Progenitor cell of endocrine pancreas (in vitro differentiated cells): Measurements from ENCODE around the gene CYFIP2. TPM values are rescaled to one million over a fixed set of nuclear protein-coding genes. Genes with fewer than 3 reads are reported as not detected.

Experiments
- DNase-seq: peaks from one replicate; pipeline ENCODE4 v3.0.0; 2021; ENCODE audit warnings: low spot score; ENCODE audit not compliant: unreplicated experiment
- H3K27ac Mint-ChIP-seq: 2 replicates; pipeline ENCODE4 v1.8.0; 2021; ENCODE audit warnings: mild to moderate bottlenecking, moderate library complexity, mixed read lengths
- H3K27me3 Mint-ChIP-seq: 2 replicates; pipeline ENCODE4 v1.8.0; 2021; ENCODE audit warnings: mixed read lengths
- H3K36me3 Mint-ChIP-seq: 2 replicates; pipeline ENCODE4 v1.8.0; 2022; ENCODE audit warnings: mixed read lengths; ENCODE audit not compliant: insufficient read depth
- H3K4me1 Mint-ChIP-seq: 2 replicates; pipeline ENCODE4 v1.8.0; 2021; ENCODE audit warnings: low read depth, mixed read lengths
- H3K4me3 Mint-ChIP-seq: 2 replicates; pipeline ENCODE4 v1.8.0; 2021; ENCODE audit warnings: low read depth, mild to moderate bottlenecking, moderate library complexity, mixed read lengths
- H3K9me3 Mint-ChIP-seq: 2 replicates; pipeline ENCODE4 v1.8.0; 2021; ENCODE audit warnings: low read depth, mixed read lengths
- CTCF ChIP-seq: fragments of 200-600 bp; sonication (generic); IDR thresholded peaks from one replicate; pipeline ENCODE4 v1.5.0; 2021; ENCODE audit warnings: antibody characterized with exemption, mild to moderate bottlenecking; ENCODE audit not compliant: unreplicated experiment
- long read RNA-seq: library from polyadenylated mRNA; unstranded; transcript quantifications from one replicate; pipeline ENCODE4 v2.0.0, GENCODE V29; 2020
- total RNA-seq: library from RNA; stranded (reverse); gene quantifications from 2 replicates; pipeline ENCODE4 v1.2.1, GENCODE V29; 2021

Gene CYFIP2
- total RNA-seq, result 85.1 and 88.5 TPM in 2 replicates
- long read RNA-seq, full-length matches to known transcripts, result 89 of 154 reads
- long read RNA-seq, partial matches to known transcripts, result 35 of 154 reads
- long read RNA-seq, other reads (novel, unspliced or antisense), result 30 of 154 reads

GRCh38 chr5:157265714-157266285 lies at the start of gene CYFIP2:
CYFIP2 (plus strand) TSS chr5:157266123; CDS start chr5:157285362, 19,239 bp downstream.
- peaks cover 16% of the 10 kb centered on the region for H3K27me3 Mint-ChIP-seq
- no peaks in the 10 kb centered on the region for H3K36me3 Mint-ChIP-seq
- peak; percentile 72 for DNase-seq
- no peak for TF ChIP-seq CTCF
- H3K4me3 Mint-ChIP-seq, result peak within 1 kb of the TSS; percentile 96
- H3K4me1 Mint-ChIP-seq, result peaks cover 10% of the 10 kb centered on the region
- H3K27ac Mint-ChIP-seq, result peak within 1 kb of the TSS; percentile 99
- no peaks in the 10 kb centered on the region for H3K9me3 Mint-ChIP-seq

- no peak overlapping the region for H3K4me3 Mint-ChIP-seq
- no peaks in the 10 kb centered on the region for H3K9me3 Mint-ChIP-seq
- H3K4me1 Mint-ChIP-seq, result no peaks in the 10 kb centered on the region
- H3K27ac Mint-ChIP-seq, result no peak overlapping the region
- DNase-seq, result no peak
- H3K27me3 Mint-ChIP-seq, result peaks cover 2% of the 10 kb centered on the region
- no peak for TF ChIP-seq CTCF
- no peaks in the 10 kb centered on the region for H3K36me3 Mint-ChIP-seq
Measured at GRCh38 chr5:157216391-157217142, 49.4 kb upstream of the CYFIP2 start.

DNA sequence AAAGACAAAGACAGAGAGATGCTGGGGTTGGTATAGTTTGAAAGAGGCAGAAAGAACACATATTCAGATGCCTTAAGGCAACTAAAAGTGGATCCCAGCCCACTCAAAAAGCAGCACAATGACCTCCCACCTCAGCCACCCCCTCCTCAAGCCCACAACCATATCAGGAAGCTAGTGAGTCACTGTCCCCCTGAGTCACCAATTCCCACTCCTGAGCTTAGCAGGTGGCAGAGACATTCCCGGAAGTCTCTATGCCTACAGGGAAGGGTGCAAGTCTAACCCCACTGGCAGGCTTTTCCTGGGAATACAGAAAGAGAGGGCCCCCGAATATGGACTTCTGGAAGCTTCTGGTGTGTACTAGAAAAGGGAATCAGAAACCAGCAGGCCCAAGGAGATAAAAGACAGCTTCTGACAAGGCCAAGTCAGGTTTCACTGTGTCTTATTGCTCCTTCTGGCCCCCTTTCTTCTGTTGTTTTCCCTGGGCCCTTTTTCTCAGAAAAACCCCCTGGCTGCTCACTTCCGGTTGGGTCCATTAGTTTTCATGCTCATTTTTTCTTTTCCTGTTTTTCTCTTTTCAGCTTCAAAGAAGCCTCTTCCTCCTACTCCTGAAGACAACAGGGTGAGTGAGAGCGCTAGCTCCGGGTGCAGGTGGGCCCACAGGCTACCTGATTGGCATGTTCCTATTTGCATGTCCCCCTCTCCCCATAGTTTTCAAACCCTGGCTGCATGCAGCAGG lies 48.5 kb upstream of the CYFIP2 start:
- no peak for TF ChIP-seq CTCF
- Mint-ChIP-seq H3K4me1 (no peaks in the 10 kb centered on the region), H3K27me3 (peaks cover 2% of the 10 kb centered on the region), H3K27ac (no peak overlapping the region), H3K9me3 (no peaks in the 10 kb centered on the region), H3K36me3 (no peaks in the 10 kb centered on the region), H3K4me3 (no peak overlapping the region)
- DNase-seq, result no peak

DNA sequence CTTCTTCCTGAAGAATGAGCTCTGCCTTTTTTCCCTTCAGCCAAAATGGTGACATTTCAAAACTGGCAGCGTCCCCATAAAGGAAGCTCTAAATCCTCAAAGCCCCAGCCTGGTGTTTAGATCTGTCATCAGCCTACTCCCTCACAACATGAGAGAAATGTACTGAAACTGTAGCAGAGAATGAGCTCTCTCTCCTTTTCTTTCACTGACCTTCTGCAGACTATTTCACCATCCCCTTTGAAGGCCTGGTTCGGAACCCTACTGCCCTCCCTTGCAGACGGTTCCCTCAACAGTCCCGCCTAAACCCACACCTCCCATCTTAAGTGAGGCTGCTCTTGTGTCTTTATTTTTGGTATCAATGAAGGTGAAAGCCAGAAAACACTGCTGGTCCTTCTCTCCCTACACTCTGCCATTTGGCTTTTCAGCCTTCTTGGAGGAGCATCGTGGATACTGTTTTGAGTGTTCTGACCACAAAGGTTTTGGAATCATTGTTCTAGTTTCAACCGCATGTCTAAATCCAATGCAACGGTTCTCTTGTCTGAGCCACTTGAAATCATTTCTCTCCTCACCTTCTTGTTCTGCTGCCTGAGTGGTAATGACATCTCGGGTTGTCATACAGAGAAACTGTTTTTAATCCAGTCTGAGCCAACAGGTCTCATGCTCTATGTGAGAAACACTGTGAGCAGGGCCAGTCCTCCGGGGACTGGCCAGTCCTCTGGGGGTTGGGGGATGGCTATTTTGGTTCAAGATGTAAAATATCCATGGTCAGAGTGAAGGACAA lies 46.2 kb upstream of the CYFIP2 start:
- no peak overlapping the region for H3K27ac Mint-ChIP-seq
- DNase-seq, result no peak
- H3K4me1 Mint-ChIP-seq, result no peaks in the 10 kb centered on the region
- H3K9me3 Mint-ChIP-seq, result no peaks in the 10 kb centered on the region
- no peaks in the 10 kb centered on the region for H3K36me3 Mint-ChIP-seq
- H3K4me3 Mint-ChIP-seq, result no peak overlapping the region
- no peak for TF ChIP-seq CTCF
- H3K27me3 Mint-ChIP-seq, result peaks cover 2% of the 10 kb centered on the region
